Astrocyte (in vitro differentiated cells and primary cell): ENCODE measurements around the gene HECW1. TPM values are rescaled to one million over a fixed set of nuclear protein-coding genes. Genes with fewer than 3 reads are reported as not detected.

Experiments
- DNase-seq: peaks from one replicate; pipeline ENCODE4 v3.0.0-alpha.2; 2010; ENCODE audit warnings: low read depth
- FAIRE-seq: peaks from 2 replicates; lab custom pipeline; 2011; peaks lifted over from hg19 to GRCh38; lab: Jason Lieb, UNC
- H2AFZ ChIP-seq: 2 replicates; pipeline ENCODE4 v1.6.0; 2012; ENCODE audit warnings: low read depth, low read length, inconsistent platforms
- H3K27ac ChIP-seq: 2 replicates; pipeline ENCODE4 v1.5.1; 2011; ENCODE audit warnings: low read depth, low read length, inconsistent platforms
- H3K27me3 ChIP-seq: 2 replicates; pipeline ENCODE4 v1.6.0; 2011; ENCODE audit warnings: low read length, inconsistent platforms; ENCODE audit not compliant: insufficient read depth
- H3K36me3 ChIP-seq: 2 replicates; pipeline ENCODE4 v1.5.1; 2011; ENCODE audit warnings: low read length, inconsistent platforms; ENCODE audit not compliant: insufficient read depth
- H3K4me1 ChIP-seq: 2 replicates; pipeline ENCODE4 v1.5.1; 2011; ENCODE audit warnings: low read length, inconsistent platforms; ENCODE audit not compliant: insufficient read depth
- H3K4me2 ChIP-seq: 2 replicates; pipeline ENCODE4 v1.6.0; 2012; ENCODE audit warnings: low read length, inconsistent platforms
- H3K4me3 ChIP-seq: 2 replicates; pipeline ENCODE4 v1.5.1; 2011; ENCODE audit warnings: low read depth, mild to moderate bottlenecking, low read length, inconsistent platforms; ENCODE audit not compliant: insufficient read depth
- H3K79me2 ChIP-seq: 2 replicates; pipeline ENCODE4 v1.6.0; 2012; ENCODE audit warnings: mild to moderate bottlenecking, low read length, inconsistent platforms; ENCODE audit not compliant: insufficient read depth
- H3K9ac ChIP-seq: 2 replicates; pipeline ENCODE4 v1.6.0; 2012; ENCODE audit warnings: mild to moderate bottlenecking, low read length, inconsistent platforms
- H3K9me3 ChIP-seq: 2 replicates; pipeline ENCODE4 v1.5.1; 2012; ENCODE audit warnings: low read depth, mild to moderate bottlenecking, low read length, inconsistent platforms; ENCODE audit not compliant: insufficient read depth
- H4K20me1 ChIP-seq: 2 replicates; pipeline ENCODE4 v1.6.0; 2012; ENCODE audit warnings: low read length, inconsistent platforms; ENCODE audit not compliant: insufficient read depth
- H3K27ac Mint-ChIP-seq: one replicate; pipeline ENCODE4 v1.8.0; 2021; ENCODE audit warnings: mild to moderate bottlenecking, mixed read lengths; ENCODE audit not compliant: unreplicated experiment
- H3K27me3 Mint-ChIP-seq: one replicate; pipeline ENCODE4 v1.8.0; 2021; ENCODE audit warnings: low read depth, mixed read lengths; ENCODE audit not compliant: unreplicated experiment
- H3K36me3 Mint-ChIP-seq: one replicate; pipeline ENCODE4 v1.8.0; 2021; ENCODE audit warnings: low read depth, mixed read lengths; ENCODE audit not compliant: unreplicated experiment
- H3K4me1 Mint-ChIP-seq: one replicate; pipeline ENCODE4 v1.8.0; 2021; ENCODE audit warnings: low read depth, mixed read lengths; ENCODE audit not compliant: unreplicated experiment
- H3K4me3 Mint-ChIP-seq: one replicate; pipeline ENCODE4 v1.8.0; 2021; ENCODE audit warnings: mild to moderate bottlenecking, moderate library complexity, mixed read lengths; ENCODE audit not compliant: unreplicated experiment
- H3K9me3 Mint-ChIP-seq: one replicate; pipeline ENCODE4 v1.8.0; 2021; ENCODE audit warnings: mild to moderate bottlenecking, mixed read lengths; ENCODE audit not compliant: unreplicated experiment
- EZH2 ChIP-seq: IDR thresholded peaks from 2 replicates; pipeline ENCODE4 v1.6.1; 2012; ENCODE audit warnings: mild to moderate bottlenecking, low read length, inconsistent platforms; ENCODE audit not compliant: insufficient read depth
- total RNA-seq: library from RNA; stranded (reverse); gene quantifications from 2 replicates; pipeline ENCODE4 v1.2.1, GENCODE V29; 2021
- TF ChIP-seq, protein P1 (sequence below): IDR thresholded peaks from 2 replicates; pipeline ENCODE4 v1.5.1; 2011; ENCODE audit warnings: low read depth, mild to moderate bottlenecking, inconsistent platforms, low read length, moderate library complexity; ENCODE audit not compliant: insufficient read depth

Gene HECW1
- total RNA-seq, 1 donor from 2014 or later, result 3.3 TPM

DNA sequence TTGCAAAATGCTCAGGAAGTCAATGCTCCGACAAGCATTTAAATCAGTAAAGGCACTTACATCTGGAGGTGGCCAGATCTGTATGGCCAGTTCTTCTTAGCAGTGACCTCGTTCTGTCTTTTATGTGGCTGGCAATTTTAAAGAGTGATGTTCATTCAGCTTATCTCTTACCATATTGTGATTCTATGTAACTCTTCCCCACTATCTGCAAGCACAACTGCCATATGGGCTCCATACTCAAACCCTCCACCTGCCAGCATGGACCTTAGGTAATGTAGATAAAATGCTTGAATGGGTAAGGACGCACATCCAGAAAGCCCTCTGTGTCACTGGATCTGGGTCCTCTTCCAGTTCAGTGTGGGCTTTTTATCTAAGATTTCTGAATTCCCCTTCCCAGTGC, 428.0 kb downstream of the HECW1 start:
- no peak overlapping the region for H3K4me3 Mint-ChIP-seq
- peaks cover 29% of the 10 kb centered on the region for H3K4me1 Mint-ChIP-seq
- H3K27ac Mint-ChIP-seq, result no peak overlapping the region
- Histone ChIP-seq H3K9ac (no peak overlapping the region), H3K4me1 (peaks cover 21% of the 10 kb centered on the region), H4K20me1 (no peaks in the 10 kb centered on the region), H3K79me2 (no peaks in the 10 kb centered on the region), H3K4me3 (no peak overlapping the region), H3K36me3 (no peaks in the 10 kb centered on the region), H3K4me2 (no peak overlapping the region), H2AFZ (no peak overlapping the region), H3K27me3 (peaks cover 3% of the 10 kb centered on the region), H3K27ac (no peak overlapping the region), H3K9me3 (no peaks in the 10 kb centered on the region)
- no peaks in the 10 kb centered on the region for H3K9me3 Mint-ChIP-seq
- H3K27me3 Mint-ChIP-seq, result peaks cover 5% of the 10 kb centered on the region
- DNase-seq (no peak), FAIRE-seq (no peak)
- no peak for TF ChIP-seq EZH2
- TF ChIP-seq, protein P1, sequence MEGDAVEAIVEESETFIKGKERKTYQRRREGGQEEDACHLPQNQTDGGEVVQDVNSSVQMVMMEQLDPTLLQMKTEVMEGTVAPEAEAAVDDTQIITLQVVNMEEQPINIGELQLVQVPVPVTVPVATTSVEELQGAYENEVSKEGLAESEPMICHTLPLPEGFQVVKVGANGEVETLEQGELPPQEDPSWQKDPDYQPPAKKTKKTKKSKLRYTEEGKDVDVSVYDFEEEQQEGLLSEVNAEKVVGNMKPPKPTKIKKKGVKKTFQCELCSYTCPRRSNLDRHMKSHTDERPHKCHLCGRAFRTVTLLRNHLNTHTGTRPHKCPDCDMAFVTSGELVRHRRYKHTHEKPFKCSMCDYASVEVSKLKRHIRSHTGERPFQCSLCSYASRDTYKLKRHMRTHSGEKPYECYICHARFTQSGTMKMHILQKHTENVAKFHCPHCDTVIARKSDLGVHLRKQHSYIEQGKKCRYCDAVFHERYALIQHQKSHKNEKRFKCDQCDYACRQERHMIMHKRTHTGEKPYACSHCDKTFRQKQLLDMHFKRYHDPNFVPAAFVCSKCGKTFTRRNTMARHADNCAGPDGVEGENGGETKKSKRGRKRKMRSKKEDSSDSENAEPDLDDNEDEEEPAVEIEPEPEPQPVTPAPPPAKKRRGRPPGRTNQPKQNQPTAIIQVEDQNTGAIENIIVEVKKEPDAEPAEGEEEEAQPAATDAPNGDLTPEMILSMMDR, result no peak
- no peaks in the 10 kb centered on the region for H3K36me3 Mint-ChIP-seq

DNA sequence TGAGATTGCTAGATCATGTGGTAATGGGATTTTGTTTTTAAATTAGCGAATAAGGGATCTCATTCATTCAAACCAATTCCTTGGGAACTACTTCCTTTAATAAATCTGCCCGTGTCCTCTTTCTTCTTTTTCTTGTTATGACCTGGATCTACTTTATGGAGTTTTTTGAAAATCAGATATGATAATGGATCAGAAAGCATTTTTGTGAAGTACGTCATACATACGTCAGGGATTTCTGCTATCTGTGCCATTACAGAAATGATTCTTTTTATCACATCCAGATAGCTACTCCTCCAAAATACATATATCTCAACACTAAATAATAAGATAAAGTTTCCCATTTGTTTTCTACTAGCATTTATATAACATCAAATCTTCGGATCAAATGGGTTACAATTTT, 430.3 kb downstream of the HECW1 start:
- Mint-ChIP-seq H3K4me3 (no peak overlapping the region), H3K4me1 (peaks cover 11% of the 10 kb centered on the region), H3K36me3 (peaks cover 2% of the 10 kb centered on the region), H3K27ac (no peak overlapping the region), H3K9me3 (peaks cover 5% of the 10 kb centered on the region), H3K27me3 (peaks cover 8% of the 10 kb centered on the region)
- H3K4me2 ChIP-seq, result no peak overlapping the region
- no peak for TF ChIP-seq EZH2
- TF ChIP-seq, protein P1, result no peak
- no peaks in the 10 kb centered on the region for H3K79me2 ChIP-seq
- no peaks in the 10 kb centered on the region for H3K36me3 ChIP-seq
- DNase-seq (no peak), FAIRE-seq (no peak)
- H4K20me1 ChIP-seq, result no peaks in the 10 kb centered on the region
- H2AFZ ChIP-seq, result no peak overlapping the region
- no peak overlapping the region for H3K4me3 ChIP-seq
- H3K27me3 ChIP-seq, result peaks cover 3% of the 10 kb centered on the region
- H3K4me1 ChIP-seq, result peaks cover 2% of the 10 kb centered on the region
- H3K9ac ChIP-seq, result no peak overlapping the region
- no peak overlapping the region for H3K27ac ChIP-seq
- H3K9me3 ChIP-seq, result no peaks in the 10 kb centered on the region

DNA sequence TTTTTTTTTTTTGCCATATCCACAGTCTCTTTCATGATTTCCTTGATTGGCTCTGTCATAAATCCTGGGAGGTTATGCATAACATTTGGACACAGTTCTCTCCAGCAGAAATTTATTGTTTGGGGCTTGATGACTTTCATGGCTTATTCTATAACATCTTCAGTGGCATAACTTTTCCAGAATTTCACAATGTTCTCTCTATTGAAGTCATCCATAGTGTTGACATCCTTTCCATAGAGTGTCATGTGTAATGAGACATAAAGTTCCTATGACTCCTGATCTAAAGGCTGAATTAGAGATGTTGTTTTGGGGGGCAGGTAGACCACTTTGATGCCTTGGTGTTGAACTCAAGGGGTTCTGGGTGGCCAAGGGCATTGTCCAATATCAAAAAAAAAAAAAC, 433.8 kb downstream of the HECW1 start:
- Histone ChIP-seq H3K79me2 (no peaks in the 10 kb centered on the region), H3K4me3 (no peak overlapping the region), H3K27me3 (no peaks in the 10 kb centered on the region), H3K9ac (no peak overlapping the region), H3K36me3 (no peaks in the 10 kb centered on the region), H3K4me2 (no peak overlapping the region), H3K9me3 (no peaks in the 10 kb centered on the region), H4K20me1 (no peaks in the 10 kb centered on the region), H2AFZ (no peak overlapping the region), H3K27ac (no peak overlapping the region), H3K4me1 (no peaks in the 10 kb centered on the region)
- H3K9me3 Mint-ChIP-seq, result peaks cover 6% of the 10 kb centered on the region
- DNase-seq, result no peak
- no peak overlapping the region for H3K4me3 Mint-ChIP-seq
- TF ChIP-seq EZH2, result no peak
- TF ChIP-seq, protein P1, result no peak
- H3K27me3 Mint-ChIP-seq, result peaks cover 16% of the 10 kb centered on the region
- H3K27ac Mint-ChIP-seq, result no peak overlapping the region
- no peaks in the 10 kb centered on the region for H3K4me1 Mint-ChIP-seq
- no peak for FAIRE-seq
- H3K36me3 Mint-ChIP-seq, result peaks cover 2% of the 10 kb centered on the region
